GM23338 (cell line): ENCODE data around the gene TUBA3D. TPM values are rescaled to one million over a fixed set of nuclear protein-coding genes. Genes with fewer than 3 reads are reported as not detected.
"Not testable (repeated sequence)": the region's sequence is repeated elsewhere in the genome, so short reads cannot be mapped to it uniquely, and the experiment has no call there.

Experiments used
- ATAC-seq: fragments of 200-7000 bp; cut with Tn5 transposase; 3 replicates; pipeline ENCODE4 v1.9.1; 2020
- DNase-seq: peaks from one replicate; pipeline ENCODE4 v3.0.0-alpha.2; 2015; ENCODE audit warnings: low spot score
- H2AFZ ChIP-seq: fragments of 200-600 bp; sonication (generic); 2 replicates; pipeline ENCODE4 v1.8.0; 2016; ENCODE audit warnings: antibody characterized with exemption, mild to moderate bottlenecking, moderate library complexity
- H3F3A ChIP-seq: fragments of 200-600 bp; sonication (generic); replicated peaks from 2 replicates; pipeline ENCODE4 v1.8.0; 2017; ENCODE audit warnings: antibody characterized with exemption, mixed run types, low read depth
- H3K27ac ChIP-seq: fragments of 200-600 bp; sonication (generic); 2 replicates; pipeline ENCODE4 v1.6.1; 2016; ENCODE audit warnings: low read depth
- H3K27me3 ChIP-seq: fragments of 200-600 bp; sonication (generic); 2 replicates; pipeline ENCODE4 v1.8.0; 2016; ENCODE audit warnings: mild to moderate bottlenecking, mixed run types, moderate library complexity; ENCODE audit not compliant: insufficient read depth
- H3K36me3 ChIP-seq: fragments of 200-600 bp; sonication (generic); 2 replicates; pipeline ENCODE4 v1.8.0; 2016; ENCODE audit warnings: mild to moderate bottlenecking; ENCODE audit not compliant: insufficient read depth
- H3K4me1 ChIP-seq: fragments of 200-600 bp; sonication (generic); 2 replicates; pipeline ENCODE4 v1.8.0; 2016; ENCODE audit warnings: mild to moderate bottlenecking, moderate library complexity; ENCODE audit not compliant: insufficient read depth
- H3K4me2 ChIP-seq: fragments of 200-600 bp; sonication (generic); 2 replicates; pipeline ENCODE4 v1.7.1; 2017; ENCODE audit warnings: mixed run types
- H3K4me3 ChIP-seq: fragments of 200-600 bp; sonication (generic); 2 replicates; pipeline ENCODE4 v1.6.1; 2016; ENCODE audit warnings: mixed run types
- H3K79me2 ChIP-seq: fragments of 200-600 bp; sonication (generic); replicated peaks from 2 replicates; pipeline ENCODE4 v1.8.0; 2017; ENCODE audit warnings: mild to moderate bottlenecking; ENCODE audit not compliant: insufficient read depth
- H3K9me2 ChIP-seq: fragments of 200-600 bp; sonication (generic); 2 replicates; pipeline ENCODE4 v1.8.0; 2017; ENCODE audit not compliant: insufficient read depth
- H4K20me1 ChIP-seq: fragments of 200-600 bp; sonication (generic); replicated peaks from 2 replicates; pipeline ENCODE4 v1.8.0; 2017; ENCODE audit warnings: mild to moderate bottlenecking; ENCODE audit not compliant: insufficient read depth
- H3K27ac Mint-ChIP-seq: 2 replicates; pipeline ENCODE4 v1.8.0; 2020; ENCODE audit warnings: inconsistent platforms, mild to moderate bottlenecking, moderate library complexity, mixed read lengths
- H3K27me3 Mint-ChIP-seq: 3 replicates; pipeline ENCODE4 v1.8.0; 2022; ENCODE audit warnings: low read depth, mild to moderate bottlenecking, moderate library complexity, mixed read lengths, inconsistent platforms; ENCODE audit not compliant: insufficient read depth, poor library complexity
- H3K36me3 Mint-ChIP-seq: 3 replicates; pipeline ENCODE4 v1.8.0; 2021; ENCODE audit warnings: low read depth, mild to moderate bottlenecking, inconsistent platforms, moderate library complexity, mixed read lengths
- H3K4me1 Mint-ChIP-seq: 3 replicates; pipeline ENCODE4 v1.8.0; 2020; ENCODE audit warnings: mild to moderate bottlenecking, inconsistent platforms, mixed read lengths
- H3K4me3 Mint-ChIP-seq: 3 replicates; pipeline ENCODE4 v1.8.0; 2021; ENCODE audit warnings: moderate library complexity, mild to moderate bottlenecking, inconsistent platforms, mixed read lengths
- H3K9me3 Mint-ChIP-seq: 3 replicates; pipeline ENCODE4 v1.8.0; 2020; ENCODE audit warnings: moderate library complexity, mild to moderate bottlenecking, inconsistent platforms, mixed read lengths
- CREB1 ChIP-seq: fragments of 250-450 bp; sonication (Bioruptor Pico); IDR thresholded peaks from 2 replicates; pipeline ENCODE4 v1.5.0; 2020; ENCODE audit warnings: low read depth, mild to moderate bottlenecking, moderate library complexity
- CTCF ChIP-seq, 2 experiments: fragments of 200-600 bp in 1 of 2; sonication (generic) in 1 of 2; conservative IDR thresholded peaks; 2 replicates each; pipeline versions ENCODE4 v1.5.1 to v1.6.1; 2016 to 2017; ENCODE audit warnings: antibody characterized with exemption in 2 of 2, low read depth in 2 of 2, mild to moderate bottlenecking in 2 of 2, moderate library complexity in 1 of 2
- EZH2 ChIP-seq: fragments of 200-600 bp; sonication (generic); IDR thresholded peaks from one replicate; pipeline ENCODE4 v1.8.0; 2017; ENCODE audit warnings: antibody characterized with exemption, mild to moderate bottlenecking, low read depth; ENCODE audit not compliant: unreplicated experiment
- EZH2phosphoT487 ChIP-seq: fragments of 200-600 bp; sonication (generic); IDR thresholded peaks from one replicate; pipeline ENCODE4 v1.8.1; 2018; ENCODE audit warnings: antibody characterized with exemption; ENCODE audit not compliant: unreplicated experiment
- JUNB ChIP-seq: IDR thresholded peaks from one replicate; pipeline ENCODE4 v1.6.1; 2016; ENCODE audit warnings: antibody characterized with exemption; ENCODE audit not compliant: unreplicated experiment
- NANOG ChIP-seq: IDR thresholded peaks from 2 replicates; pipeline ENCODE4 v1.6.1; 2016; ENCODE audit warnings: antibody characterized with exemption, borderline replicate concordance
- POLR2AphosphoS5 ChIP-seq: IDR thresholded peaks from 2 replicates; pipeline ENCODE4 v1.6.1; 2016; ENCODE audit warnings: antibody characterized with exemption, low read depth
- STAT1 ChIP-seq: IDR thresholded peaks from one replicate; pipeline ENCODE4 v1.6.1; 2016; ENCODE audit warnings: antibody characterized with exemption; ENCODE audit not compliant: unreplicated experiment
- ZNF331 ChIP-seq: fragments of 250-450 bp; sonication (Bioruptor Pico); IDR thresholded peaks from 2 replicates; pipeline ENCODE4 v1.5.0; 2020; ENCODE audit warnings: low read depth, mild to moderate bottlenecking, moderate library complexity
- polyA plus RNA-seq: library from polyadenylated mRNA; unstranded; fragments of >200 nt; fragmentation: Nextera tagmentation; extraction: Ambion mirVana; gene quantifications from 2 replicates; pipeline ENCODE4 v1.2.1, GENCODE V29; 2016
- total RNA-seq: library from RNA; depleted of rRNA; stranded (reverse); fragments of >200 nt; shearing (Covaris generic); gene quantifications from 2 replicates; pipeline ENCODE4 v1.2.3, GENCODE V29; 2014

TUBA3D gene
- total and polyA plus RNA-seq, 2 experiments from 2014 or later: 0.27 TPM; not detected in 1

- no peak overlapping the region for H3K4me2 ChIP-seq
- H3K27me3 Mint-ChIP-seq: peaks cover 15% of the 10 kb centered on the region
- H3F3A ChIP-seq: no peaks in the 10 kb centered on the region
- no peak overlapping the region for H2AFZ ChIP-seq
- no peaks in the 10 kb centered on the region for H3K27me3 ChIP-seq
- H3K9me2 ChIP-seq: no peaks in the 10 kb centered on the region
- no peak overlapping the region for H3K4me3 ChIP-seq
- TF ChIP-seq ZNF331 (CRISPR knock-in tag) (no peak), POLR2AphosphoS5 (no peak), STAT1 (no peak), JUNB (no peak), CTCF (conservative IDR thresholded peaks at IDR 0.05; ENCODE audit: low read depth in 2 of 2) (no peak), NANOG (no peak), EZH2 (no peak), CREB1 (CRISPR knock-in tag) (no peak), EZH2phosphoT487 (no peak)
- H3K4me1 Mint-ChIP-seq: peaks cover 8% of the 10 kb centered on the region
- H3K36me3 ChIP-seq: no peaks in the 10 kb centered on the region
- H3K4me1 ChIP-seq: no peaks in the 10 kb centered on the region
- peaks cover 17% of the 10 kb centered on the region; the same call in 2 of the 3 replicates for H3K36me3 Mint-ChIP-seq
- H3K27ac Mint-ChIP-seq: no peak overlapping the region
- H3K27ac ChIP-seq: no peak overlapping the region
- no peak overlapping the region for H3K4me3 Mint-ChIP-seq
- ATAC-seq (no peak), DNase-seq (no peak)
- no peaks in the 10 kb centered on the region for H4K20me1 ChIP-seq
- peaks cover 4% of the 10 kb centered on the region for H3K79me2 ChIP-seq
- H3K9me3 Mint-ChIP-seq: no peaks in the 10 kb centered on the region; the same call in 1 of the 3 replicates
Observed at GRCh38 chr2:131488306-131489205, 12.6 kb downstream of the TUBA3D start.

GRCh38 chr2:131490616-131491468, 14.9 kb downstream of the TUBA3D start:
- H3K27me3 Mint-ChIP-seq: peaks cover 19% of the 10 kb centered on the region
- not testable (repeated sequence) for H3F3A ChIP-seq, H3K9me2 ChIP-seq, H3K27me3 ChIP-seq, ATAC-seq, H3K4me1 ChIP-seq, H2AFZ ChIP-seq, H3K27ac ChIP-seq, H3K36me3 ChIP-seq, H4K20me1 ChIP-seq, H3K27ac Mint-ChIP-seq, H3K9me3 Mint-ChIP-seq
- H3K4me3 Mint-ChIP-seq: peak overlapping the region; percentile 72
- H3K36me3 Mint-ChIP-seq: peaks cover 18% of the 10 kb centered on the region
- Histone ChIP-seq H3K4me3 (peak overlapping the region; percentile 50), H3K4me2 (peak overlapping the region; percentile 74), H3K79me2 (peaks cover 27% of the 10 kb centered on the region)
- H3K4me1 Mint-ChIP-seq: peaks cover 12% of the 10 kb centered on the region
- peak; percentile 8 for DNase-seq

GRCh38 chr2:131491469-131491836, 15.5 kb downstream of the TUBA3D start:
- DNase-seq (peak; percentile 24), ATAC-seq (peak; percentile 6)
- not testable (repeated sequence) for H4K20me1 ChIP-seq, H3K27ac ChIP-seq, H3K27me3 ChIP-seq, H3F3A ChIP-seq, H3K9me2 ChIP-seq, H2AFZ ChIP-seq, H3K36me3 ChIP-seq, H3K9me3 Mint-ChIP-seq, H3K27ac Mint-ChIP-seq, H3K4me1 ChIP-seq
- Histone ChIP-seq H3K79me2 (peaks cover 33% of the 10 kb centered on the region), H3K4me3 (peak overlapping the region; percentile 50), H3K4me2 (peak overlapping the region; percentile 74)
- Mint-ChIP-seq H3K36me3 (peaks cover 18% of the 10 kb centered on the region), H3K27me3 (peaks cover 19% of the 10 kb centered on the region), H3K4me3 (peak overlapping the region; percentile 72), H3K4me1 (peaks cover 12% of the 10 kb centered on the region)

GRCh38 chr2:131492015-131492417, 16.1 kb downstream of the TUBA3D start, which contains the start of gene MZT2A:
MZT2A (minus strand) TSS chr2:131492397; CDS start chr2:131492376, 21 bp downstream.
- peak within 1 kb of the TSS; percentile 86 for H2AFZ ChIP-seq
- H3F3A ChIP-seq, H3K9me2 ChIP-seq, H3K36me3 ChIP-seq, H4K20me1 ChIP-seq, ATAC-seq, DNase-seq, H3K27me3 ChIP-seq, H3K4me1 ChIP-seq, H3K9me3 Mint-ChIP-seq: not testable (repeated sequence)
- Mint-ChIP-seq H3K4me3 (peak within 1 kb of the TSS; percentile 99), H3K27ac (peak within 1 kb of the TSS; percentile 100), H3K4me1 (peaks cover 12% of the 10 kb centered on the region), H3K36me3 (peaks cover 18% of the 10 kb centered on the region), H3K27me3 (peaks cover 19% of the 10 kb centered on the region)
- H3K79me2 ChIP-seq: peaks cover 38% of the 10 kb centered on the region
- peak within 1 kb of the TSS; percentile 95 for H3K4me2 ChIP-seq
- peak within 1 kb of the TSS; percentile 94 for H3K27ac ChIP-seq
- peak within 1 kb of the TSS; percentile 90 for H3K4me3 ChIP-seq
